ENCODE results near the gene PRMT3. TPM values are rescaled to one million over a fixed set of nuclear protein-coding genes. Genes with fewer than 3 reads are reported as not detected.

Gene PRMT3
- total RNA-seq, 2 experiments from 2014 or later, result 11.2 to 11.8 TPM

DNA sequence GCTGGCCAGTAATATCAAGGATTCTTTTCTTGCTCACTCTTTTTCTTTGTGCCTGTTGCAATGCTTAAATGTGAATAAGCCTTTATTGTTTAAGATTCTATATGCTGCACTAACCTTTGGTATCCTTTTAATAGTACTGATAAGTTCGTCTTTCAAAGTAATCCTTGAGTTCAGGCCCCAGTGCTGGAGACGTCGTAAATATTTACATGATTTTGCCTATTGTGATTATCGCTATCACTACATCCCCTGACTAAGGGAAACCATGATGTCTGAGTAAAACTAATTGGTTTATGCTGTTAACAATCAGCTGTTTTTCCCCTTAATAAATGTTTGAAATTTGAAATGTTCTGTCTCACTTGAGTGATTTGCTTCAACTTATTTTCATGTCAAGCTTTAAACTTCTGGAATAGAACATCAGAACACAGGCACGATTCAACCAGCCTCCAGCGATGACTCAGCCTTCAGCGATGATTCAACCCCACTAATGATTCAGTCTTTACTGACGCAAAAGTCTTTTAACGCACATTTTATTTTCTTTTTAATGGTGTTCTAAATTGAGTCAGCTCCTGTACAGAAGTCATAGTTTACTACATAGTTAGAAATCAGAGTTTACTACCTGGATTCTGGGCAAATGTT lies 20.1 kb upstream of the PRMT3 start:
- Histone ChIP-seq H3K36me3 (ENCODE audit: insufficient read depth, low read length) (peaks cover 11% of the 10 kb centered on the region), H3K27me3 (ENCODE audit: control insufficient read depth in 1 of 2, insufficient read depth in 2 of 2, low read length in 2 of 2) (no peaks in the 10 kb centered on the region), H3K9me3 (ENCODE audit: control insufficient read depth in 1 of 2, insufficient read depth in 1 of 2, low read length in 2 of 2) (no peaks in the 10 kb centered on the region), H3K4me3 (ENCODE audit: low read length) (no peak overlapping the region), H3K4me1 (ENCODE audit: insufficient read depth, low read length) (peaks cover 32% of the 10 kb centered on the region), H3K27ac (ENCODE audit: low read depth in 1 of 2, low read length in 2 of 2) (no peak overlapping the region)
- ChIA-PET CTCF (interaction anchor here (1.0 to 1.5 kb wide), 3 partner anchors 12 to 19 kb away, joined by 4 to 5 read pairs (median 5); no protein-coding TSS in a partner anchor), POLR2A (no interaction called here)
- H3K9me3 Mint-ChIP-seq, result no peaks in the 10 kb centered on the region
- H3K4me3 Mint-ChIP-seq, result peak overlapping the region; percentile 68
- TF ChIP-seq, protein P1, sequence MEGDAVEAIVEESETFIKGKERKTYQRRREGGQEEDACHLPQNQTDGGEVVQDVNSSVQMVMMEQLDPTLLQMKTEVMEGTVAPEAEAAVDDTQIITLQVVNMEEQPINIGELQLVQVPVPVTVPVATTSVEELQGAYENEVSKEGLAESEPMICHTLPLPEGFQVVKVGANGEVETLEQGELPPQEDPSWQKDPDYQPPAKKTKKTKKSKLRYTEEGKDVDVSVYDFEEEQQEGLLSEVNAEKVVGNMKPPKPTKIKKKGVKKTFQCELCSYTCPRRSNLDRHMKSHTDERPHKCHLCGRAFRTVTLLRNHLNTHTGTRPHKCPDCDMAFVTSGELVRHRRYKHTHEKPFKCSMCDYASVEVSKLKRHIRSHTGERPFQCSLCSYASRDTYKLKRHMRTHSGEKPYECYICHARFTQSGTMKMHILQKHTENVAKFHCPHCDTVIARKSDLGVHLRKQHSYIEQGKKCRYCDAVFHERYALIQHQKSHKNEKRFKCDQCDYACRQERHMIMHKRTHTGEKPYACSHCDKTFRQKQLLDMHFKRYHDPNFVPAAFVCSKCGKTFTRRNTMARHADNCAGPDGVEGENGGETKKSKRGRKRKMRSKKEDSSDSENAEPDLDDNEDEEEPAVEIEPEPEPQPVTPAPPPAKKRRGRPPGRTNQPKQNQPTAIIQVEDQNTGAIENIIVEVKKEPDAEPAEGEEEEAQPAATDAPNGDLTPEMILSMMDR (IDR thresholded peaks at IDR 0.05), result no peak
- peak overlapping the region; percentile 13 for H3K27ac Mint-ChIP-seq
- peak; percentile 18 for ATAC-seq (ENCODE audit: poor library complexity)
- DNase-seq, result peak in 9 of 14 experiments; percentile 13 to 71 (median 32)
- no peaks in the 10 kb centered on the region for H3K27me3 Mint-ChIP-seq
- peaks cover 36% of the 10 kb centered on the region for H3K36me3 Mint-ChIP-seq (ENCODE audit: low read depth)
- intact Hi-C loops (cut with DNase I, micrococcal nuclease), result no loop called here
- peaks cover 52% of the 10 kb centered on the region for H3K4me1 Mint-ChIP-seq (ENCODE audit: low read depth)

DNA sequence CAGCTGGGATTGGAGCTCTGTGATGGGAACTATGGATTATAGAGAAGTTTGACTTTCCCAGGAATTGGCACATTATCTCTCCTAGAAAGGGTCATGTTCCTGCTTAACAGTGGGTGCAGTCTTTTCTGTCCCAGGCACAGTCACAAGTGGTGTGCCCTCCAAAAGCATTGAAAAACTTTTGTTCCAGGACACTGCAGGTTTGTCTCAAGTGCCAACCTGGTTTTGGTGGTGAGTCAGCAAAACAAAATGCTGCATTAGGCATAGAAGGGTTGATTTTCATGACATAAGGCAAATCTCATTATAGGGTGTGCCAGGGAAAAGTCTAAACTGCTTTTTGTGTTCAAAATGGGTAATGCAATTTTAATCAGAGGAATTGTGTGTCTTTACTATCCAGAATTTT lies 19.1 kb upstream of the PRMT3 start:
- CTCF ChIA-PET, result interaction anchor here (1.0 to 1.3 kb wide), 2 partner anchors 14 to 18 kb away, joined by 5 read pairs; no protein-coding TSS in a partner anchor
- TF ChIP-seq, protein P1 (IDR thresholded peaks at IDR 0.05), result no peak
- H3K36me3 ChIP-seq (ENCODE audit: insufficient read depth, low read length), result peaks cover 11% of the 10 kb centered on the region

DNA sequence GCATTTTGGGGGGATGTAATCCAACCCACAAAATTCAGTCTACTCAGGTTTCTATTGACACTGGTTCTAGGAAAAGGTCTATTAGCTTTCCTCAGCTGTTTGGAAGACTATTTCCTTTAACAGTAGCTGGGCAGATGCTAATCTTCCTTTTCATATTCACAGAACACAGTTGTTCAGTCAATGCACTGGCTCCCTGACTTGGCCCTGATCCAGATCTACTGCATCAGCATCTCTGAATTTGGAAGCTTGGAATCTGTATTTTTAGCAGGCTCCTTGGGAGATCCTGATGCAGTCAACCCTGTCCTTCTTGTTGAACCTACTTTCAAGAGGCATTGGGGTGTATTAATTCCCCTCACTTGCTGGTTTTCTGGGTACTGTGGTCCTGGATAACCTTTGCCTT lies 17.7 kb upstream of the PRMT3 start:
- Histone ChIP-seq H3K9me3 (ENCODE audit: control insufficient read depth in 1 of 2, insufficient read depth in 1 of 2, low read length in 2 of 2) (no peaks in the 10 kb centered on the region), H3K27me3 (ENCODE audit: control insufficient read depth in 1 of 2, insufficient read depth in 2 of 2, low read length in 2 of 2) (no peaks in the 10 kb centered on the region), H3K4me3 (ENCODE audit: low read length) (no peak overlapping the region), H3K27ac (ENCODE audit: low read depth in 1 of 2, low read length in 2 of 2) (no peak overlapping the region), H3K4me1 (ENCODE audit: insufficient read depth, low read length) (peaks cover 10% of the 10 kb centered on the region), H3K36me3 (ENCODE audit: insufficient read depth, low read length) (peaks cover 11% of the 10 kb centered on the region)
- H3K27ac Mint-ChIP-seq, result no peak overlapping the region
- ChIA-PET CTCF (no interaction called here), POLR2A (interaction anchor here (0.6 to 1.1 kb wide), 2 partner anchors 12 to 15 kb away, joined by 3 to 4 read pairs; no protein-coding TSS in a partner anchor)
- intact Hi-C loops (cut with DNase I, micrococcal nuclease), result no loop called here
- H3K36me3 Mint-ChIP-seq (ENCODE audit: low read depth), result peaks cover 50% of the 10 kb centered on the region
- TF ChIP-seq, protein P1 (IDR thresholded peaks at IDR 0.05), result no peak
- H3K4me1 Mint-ChIP-seq (ENCODE audit: low read depth), result peaks cover 34% of the 10 kb centered on the region
- no peak for ATAC-seq (ENCODE audit: poor library complexity)
- H3K27me3 Mint-ChIP-seq, result no peaks in the 10 kb centered on the region
- no peak for DNase-seq
- no peak overlapping the region for H3K4me3 Mint-ChIP-seq
- H3K9me3 Mint-ChIP-seq, result no peaks in the 10 kb centered on the region

More for the DNA sequence above, 19.1 kb upstream of the PRMT3 start:
- DNase-seq (no peak), ATAC-seq (ENCODE audit: poor library complexity) (no peak)
- POLR2A ChIA-PET, result no interaction called here
- H3K9me3 Mint-ChIP-seq, result no peaks in the 10 kb centered on the region
- intact Hi-C loops (cut with DNase I, micrococcal nuclease), result no loop called here
- H3K27ac Mint-ChIP-seq, result no peak overlapping the region
- no peak overlapping the region for H3K4me3 Mint-ChIP-seq
- peaks cover 42% of the 10 kb centered on the region for H3K4me1 Mint-ChIP-seq (ENCODE audit: low read depth)
- H3K27me3 ChIP-seq (ENCODE audit: control insufficient read depth in 1 of 2, insufficient read depth in 2 of 2, low read length in 2 of 2), result no peaks in the 10 kb centered on the region
- H3K27ac ChIP-seq (ENCODE audit: low read depth in 1 of 2, low read length in 2 of 2), result no peak overlapping the region
- H3K9me3 ChIP-seq (ENCODE audit: control insufficient read depth in 1 of 2, insufficient read depth in 1 of 2, low read length in 2 of 2), result no peaks in the 10 kb centered on the region
- no peaks in the 10 kb centered on the region for H3K27me3 Mint-ChIP-seq
- H3K4me3 ChIP-seq (ENCODE audit: low read length), result no peak overlapping the region
- peaks cover 22% of the 10 kb centered on the region for H3K4me1 ChIP-seq (ENCODE audit: insufficient read depth, low read length)
- peaks cover 40% of the 10 kb centered on the region for H3K36me3 Mint-ChIP-seq (ENCODE audit: low read depth)

Measured in CD4-positive, alpha-beta T cell (primary cell).